Activated CD8-positive, alpha-beta memory T cell treated with anti-CD3 and anti-CD28 coated beads, Interleukin-2, amount 50 U/mL, for 1 hour (primary cell): ENCODE data around the gene TBC1D24.

Source experiments
- DNase-seq: peaks from one replicate; pipeline ENCODE4 v3.0.0-alpha.2; 2020; ENCODE audit errors: extremely low read depth

The TBC1D24 gene

GRCh38 chr16:2482708-2483534 lies 8.0 kb downstream of the TBC1D24 start:
- DNase-seq: no peak

- no peak for DNase-seq
These were observed 9.3 kb downstream of the TBC1D24 start for GRCh38 chr16:2483939-2484897.

- no peak for DNase-seq
These were observed 10.1 kb downstream of the TBC1D24 start for GRCh38 chr16:2484898-2485508.

- no peak for DNase-seq
These were observed 11.0 kb downstream of the TBC1D24 start for GRCh38 chr16:2485811-2486507.

GRCh38 chr16:2486645-2487516 lies 12.0 kb downstream of the TBC1D24 start:
- peak; percentile 53 for DNase-seq

GRCh38 chr16:2487517-2487842 lies 12.6 kb downstream of the TBC1D24 start:
- no peak for DNase-seq

- DNase-seq: no peak
These were observed 13.1 kb downstream of the TBC1D24 start for GRCh38 chr16:2487903-2488531.

GRCh38 chr16:2489581-2489980 lies 14.7 kb downstream of the TBC1D24 start:
- no peak for DNase-seq

GRCh38 chr16:2490190-2491105 lies 15.5 kb downstream of the TBC1D24 start:
- no peak for DNase-seq

- DNase-seq: no peak
These were observed 17.4 kb downstream of the TBC1D24 start for GRCh38 chr16:2492292-2492691.

- DNase-seq: no peak
These were observed 18.7 kb downstream of the TBC1D24 start for GRCh38 chr16:2493605-2494004.

GRCh38 chr16:2494616-2495015 lies 19.7 kb downstream of the TBC1D24 start:
- DNase-seq: no peak

- no peak for DNase-seq
These were observed 20.1 kb downstream of the TBC1D24 start for GRCh38 chr16:2495041-2495440.

- DNase-seq: no peak
These were observed 21.5 kb downstream of the TBC1D24 start for GRCh38 chr16:2496223-2497115.

- no peak for DNase-seq
These were observed 22.2 kb downstream of the TBC1D24 start for GRCh38 chr16:2497116-2497630.

GRCh38 chr16:2497695-2498484 lies 23.0 kb downstream of the TBC1D24 start:
- no peak for DNase-seq
